ENCODE measurements around the gene GZMM. TPM values are rescaled to one million over a fixed set of nuclear protein-coding genes. Genes with fewer than 3 reads are reported as not detected.
"Not testable (repeated sequence)": the region's sequence is repeated elsewhere in the genome, so short reads cannot be mapped to it uniquely, and the experiment has no call there.

The GZMM gene
- total RNA-seq, 1 donor from 2014 or later, result not detected

DNA sequence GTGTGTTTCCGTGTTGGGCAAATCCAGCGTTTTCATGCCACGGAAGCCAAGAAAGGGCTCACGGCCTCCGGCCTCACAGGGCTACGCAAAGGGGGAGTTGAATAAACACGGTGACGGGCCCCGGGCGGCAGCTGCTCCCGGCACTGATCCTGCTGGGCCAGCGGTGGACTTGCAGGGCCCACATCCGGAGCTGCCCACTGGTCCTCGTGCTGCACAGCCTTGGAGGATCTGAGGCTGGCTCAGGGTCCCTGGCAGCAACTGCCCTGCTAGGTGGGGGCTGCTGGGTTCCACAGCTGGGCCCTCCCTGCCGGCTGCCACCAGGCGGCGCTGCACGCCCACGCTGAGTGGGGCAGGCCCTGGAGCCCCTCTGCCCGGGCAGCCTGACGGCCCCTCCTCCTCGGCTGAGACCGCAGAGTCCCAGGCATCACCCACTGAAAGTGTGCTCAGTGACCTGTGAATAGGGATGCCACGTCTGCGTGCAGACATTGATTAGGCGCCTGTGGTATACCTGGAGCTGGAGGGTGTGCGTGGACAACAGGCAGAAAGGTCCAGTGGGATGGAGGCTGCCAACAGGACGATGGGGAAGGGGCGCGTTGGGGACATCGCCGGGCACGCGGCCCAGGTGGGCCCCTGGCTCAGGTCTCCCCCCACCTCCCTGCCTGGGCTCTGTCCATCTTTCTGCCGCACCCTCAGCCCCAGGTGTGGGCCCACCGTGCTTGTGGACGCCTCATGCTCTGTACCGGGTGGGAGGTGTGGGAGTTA, 40.6 kb downstream of the GZMM start:
- peaks cover 2% of the 10 kb centered on the region for H3K9me3 Mint-ChIP-seq
- no peaks in the 10 kb centered on the region for H3K36me3 ChIP-seq
- H3K9ac ChIP-seq, result no peak overlapping the region
- no peaks in the 10 kb centered on the region for H3K9me3 ChIP-seq (ENCODE audit: low read depth)
- no peak overlapping the region for H2AFZ ChIP-seq (replicated peaks)
- H3K4me2 ChIP-seq, result no peak overlapping the region
- H4K20me1 ChIP-seq (ENCODE audit: low read depth), result peaks cover 89% of the 10 kb centered on the region
- H3K27me3 Mint-ChIP-seq (ENCODE audit: insufficient read depth, low read depth), result peaks cover 17% of the 10 kb centered on the region
- peak overlapping the region; percentile 72 for H3K4me3 Mint-ChIP-seq
- H3F3A ChIP-seq (ENCODE audit: low read depth), result peaks cover 43% of the 10 kb centered on the region
- TF ChIP-seq, protein P1, sequence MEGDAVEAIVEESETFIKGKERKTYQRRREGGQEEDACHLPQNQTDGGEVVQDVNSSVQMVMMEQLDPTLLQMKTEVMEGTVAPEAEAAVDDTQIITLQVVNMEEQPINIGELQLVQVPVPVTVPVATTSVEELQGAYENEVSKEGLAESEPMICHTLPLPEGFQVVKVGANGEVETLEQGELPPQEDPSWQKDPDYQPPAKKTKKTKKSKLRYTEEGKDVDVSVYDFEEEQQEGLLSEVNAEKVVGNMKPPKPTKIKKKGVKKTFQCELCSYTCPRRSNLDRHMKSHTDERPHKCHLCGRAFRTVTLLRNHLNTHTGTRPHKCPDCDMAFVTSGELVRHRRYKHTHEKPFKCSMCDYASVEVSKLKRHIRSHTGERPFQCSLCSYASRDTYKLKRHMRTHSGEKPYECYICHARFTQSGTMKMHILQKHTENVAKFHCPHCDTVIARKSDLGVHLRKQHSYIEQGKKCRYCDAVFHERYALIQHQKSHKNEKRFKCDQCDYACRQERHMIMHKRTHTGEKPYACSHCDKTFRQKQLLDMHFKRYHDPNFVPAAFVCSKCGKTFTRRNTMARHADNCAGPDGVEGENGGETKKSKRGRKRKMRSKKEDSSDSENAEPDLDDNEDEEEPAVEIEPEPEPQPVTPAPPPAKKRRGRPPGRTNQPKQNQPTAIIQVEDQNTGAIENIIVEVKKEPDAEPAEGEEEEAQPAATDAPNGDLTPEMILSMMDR (IDR thresholded peaks at IDR 0.05), result peak; percentile 93
- no peak for TF ChIP-seq EZH2phosphoT487 (IDR thresholded peaks at IDR 0.05)
- peak; percentile 82 for DNase-seq (ENCODE audit: low spot score)
- H3K4me1 Mint-ChIP-seq, result peaks cover 7% of the 10 kb centered on the region
- H3K4me1 ChIP-seq, result no peaks in the 10 kb centered on the region
- no peak overlapping the region for H3K27ac Mint-ChIP-seq
- peaks cover 23% of the 10 kb centered on the region for H3K27me3 ChIP-seq
- peak overlapping the region; percentile 81 for H3K27ac ChIP-seq
- H3K36me3 Mint-ChIP-seq, result no peaks in the 10 kb centered on the region
- no peak overlapping the region for H3K4me3 ChIP-seq
- H3K79me2 ChIP-seq (ENCODE audit: low read depth), result peaks cover 12% of the 10 kb centered on the region

DNA sequence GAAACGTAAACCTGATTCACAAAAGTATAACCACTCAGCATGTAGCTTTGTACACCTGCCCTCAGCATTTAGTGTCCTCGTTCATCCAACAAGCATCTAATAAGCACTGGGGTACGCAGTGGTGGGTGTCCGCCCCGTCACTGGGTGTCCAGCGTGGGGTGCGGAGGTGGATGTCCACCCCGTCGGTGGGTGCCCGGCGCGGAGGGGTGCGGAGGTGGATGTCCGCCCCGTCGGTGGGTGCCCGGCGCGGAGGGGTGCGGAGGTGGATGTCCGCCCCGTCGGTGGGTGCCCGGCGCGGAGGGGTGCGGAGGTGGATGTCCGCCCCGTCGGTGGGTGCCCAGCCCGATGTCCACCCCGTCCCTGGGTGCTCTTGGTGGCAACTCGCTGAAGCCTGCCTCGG, 41.3 kb downstream of the GZMM start:
- H4K20me1 ChIP-seq (ENCODE audit: low read depth), result peaks cover 82% of the 10 kb centered on the region
- H2AFZ ChIP-seq (replicated peaks); H3K36me3 Mint-ChIP-seq: not testable (repeated sequence)

DNA sequence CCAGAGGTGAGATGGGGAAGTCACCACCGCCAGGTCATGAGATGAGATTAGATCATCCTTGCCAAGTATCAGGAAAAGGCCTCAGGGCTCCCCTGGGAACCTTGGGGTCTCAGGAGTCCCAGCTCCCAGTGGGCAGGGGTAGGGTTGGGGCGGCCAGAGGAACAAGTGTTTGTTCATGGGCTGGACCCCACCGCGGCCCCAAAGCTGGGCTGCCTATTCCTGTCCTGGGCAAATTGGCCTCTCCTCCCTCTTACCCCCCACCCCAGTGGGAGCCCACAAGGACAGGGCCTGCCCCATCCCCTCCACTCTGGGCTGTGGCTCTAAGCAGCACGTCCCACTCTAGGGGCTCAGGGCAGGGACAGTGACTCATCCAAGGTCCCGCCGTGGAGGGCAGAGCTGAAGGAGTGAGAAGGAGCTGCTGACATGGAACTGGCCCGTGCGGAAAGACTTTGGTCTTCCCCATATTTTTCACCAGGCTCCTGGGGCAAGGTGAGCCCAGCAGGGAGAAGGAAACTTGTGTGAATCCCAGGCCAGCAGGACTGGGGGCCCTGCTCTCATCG, 41.8 kb downstream of the GZMM start:
- H3K79me2 ChIP-seq (ENCODE audit: low read depth), result peaks cover under 1% of the 10 kb centered on the region
- no peak overlapping the region for H3K9ac ChIP-seq
- H3K4me2 ChIP-seq, result no peak overlapping the region
- H3K9me3 ChIP-seq (ENCODE audit: low read depth), result no peaks in the 10 kb centered on the region
- peaks cover 81% of the 10 kb centered on the region for H4K20me1 ChIP-seq (ENCODE audit: low read depth)
- H3K4me1 ChIP-seq, result no peaks in the 10 kb centered on the region
- TF ChIP-seq, protein P1 (IDR thresholded peaks at IDR 0.05), result no peak
- TF ChIP-seq EZH2phosphoT487 (IDR thresholded peaks at IDR 0.05), result no peak
- no peak for TF ChIP-seq EZH2 (IDR thresholded peaks at IDR 0.05)
- H3F3A ChIP-seq (ENCODE audit: low read depth), result peaks cover 43% of the 10 kb centered on the region
- peaks cover 31% of the 10 kb centered on the region for H3K27me3 ChIP-seq
- Mint-ChIP-seq H3K4me3 (no peak overlapping the region), H3K9me3 (peaks cover 2% of the 10 kb centered on the region), H3K27me3 (ENCODE audit: insufficient read depth, low read depth) (peaks cover 17% of the 10 kb centered on the region), H3K27ac (no peak overlapping the region), H3K4me1 (peaks cover 7% of the 10 kb centered on the region), H3K36me3 (no peaks in the 10 kb centered on the region)
- no peak overlapping the region for H3K4me3 ChIP-seq
- H2AFZ ChIP-seq (replicated peaks), result no peak overlapping the region
- DNase-seq (ENCODE audit: low spot score), result no peak
- no peaks in the 10 kb centered on the region for H3K36me3 ChIP-seq
- H3K27ac ChIP-seq, result no peak overlapping the region

More for the DNA sequence above, 41.3 kb downstream of the GZMM start:
- H3K4me3 Mint-ChIP-seq; H3K4me1 Mint-ChIP-seq; H3K79me2 ChIP-seq (ENCODE audit: low read depth); H3K27ac ChIP-seq; H3K27ac Mint-ChIP-seq; DNase-seq (ENCODE audit: low spot score); H3K4me2 ChIP-seq; H3K4me3 ChIP-seq; H3K9ac ChIP-seq; H3K9me3 Mint-ChIP-seq; H3K9me3 ChIP-seq (ENCODE audit: low read depth); H3K4me1 ChIP-seq; H3K36me3 ChIP-seq: not testable (repeated sequence)
- Histone ChIP-seq H3F3A (ENCODE audit: low read depth) (peaks cover 43% of the 10 kb centered on the region), H3K27me3 (peaks cover 26% of the 10 kb centered on the region)
- peaks cover 17% of the 10 kb centered on the region for H3K27me3 Mint-ChIP-seq (ENCODE audit: insufficient read depth, low read depth)

Measured in neural progenitor cell (in vitro differentiated cells).